Natural killer cell (primary cell): ENCODE data around the gene ZNF74. TPM values are rescaled to one million over a fixed set of nuclear protein-coding genes. Genes with fewer than 3 reads are reported as not detected.
"Not testable (repeated sequence)": the region's sequence is repeated elsewhere in the genome, so short reads cannot be mapped to it uniquely, and the experiment has no call there.

ENCODE experiments used
- ATAC-seq, 3 donors: fragments of 150-1000 bp in 2 of 3; fragments of 200-7000 bp in 1 of 3; cut with Tn5 transposase; 1 replicate in 1 of 3; 2 replicates in 2 of 3; pipeline ENCODE4 v1.10.0; 2021; ENCODE audit warnings: mild to moderate bottlenecking in 2 of 3, moderate library complexity in 2 of 3
- DNase-seq, 2 donors: peaks; one replicate each; pipeline versions ENCODE4 v3.0.0 to v3.0.0-alpha.2; 2013 to 2021; ENCODE audit warnings: mixed read lengths in 1 of 2
- H3K27ac ChIP-seq: one replicate; pipeline ENCODE4 v1.5.1; 2013; ENCODE audit warnings: mild to moderate bottlenecking, low read length
- H3K27me3 ChIP-seq: one replicate; pipeline ENCODE4 v1.6.1; 2013; ENCODE audit warnings: low read length; ENCODE audit not compliant: control insufficient read depth, insufficient read depth
- H3K36me3 ChIP-seq: one replicate; pipeline ENCODE4 v1.6.1; 2013; ENCODE audit warnings: low read length; ENCODE audit not compliant: control insufficient read depth, insufficient read depth
- H3K4me1 ChIP-seq: one replicate; pipeline ENCODE4 v1.6.1; 2013; ENCODE audit warnings: low read length; ENCODE audit not compliant: control insufficient read depth, insufficient read depth
- H3K4me3 ChIP-seq: one replicate; pipeline ENCODE4 v1.5.1; 2013; ENCODE audit warnings: low read length
- H3K9me3 ChIP-seq: one replicate; pipeline ENCODE4 v1.6.1; 2013; ENCODE audit warnings: low read length; ENCODE audit not compliant: control insufficient read depth, insufficient read depth
- H3K27ac Mint-ChIP-seq, 2 donors: one replicate each; pipeline ENCODE4 v1.8.0; 2022; ENCODE audit warnings: mild to moderate bottlenecking in 2 of 2, mixed read lengths in 2 of 2, moderate library complexity in 1 of 2
- H3K27me3 Mint-ChIP-seq, 2 donors: one replicate each; pipeline ENCODE4 v1.8.0; 2022; ENCODE audit warnings: low read depth in 2 of 2, mixed read lengths in 2 of 2
- H3K36me3 Mint-ChIP-seq: one replicate; pipeline ENCODE4 v1.8.0; 2022; ENCODE audit warnings: mixed read lengths
- H3K4me1 Mint-ChIP-seq, 2 donors: one replicate each; pipeline ENCODE4 v1.8.0; 2022; ENCODE audit warnings: mixed read lengths in 2 of 2
- H3K4me3 Mint-ChIP-seq: one replicate; pipeline ENCODE4 v1.8.0; 2022; ENCODE audit warnings: mild to moderate bottlenecking, moderate library complexity, mixed read lengths
- H3K9me3 Mint-ChIP-seq, 2 donors: one replicate each; pipeline ENCODE4 v1.8.0; 2022; ENCODE audit warnings: mixed read lengths in 2 of 2
- CTCF ChIP-seq: fragments of 200-600 bp; IDR thresholded peaks from one replicate; pipeline ENCODE4 v1.8.0; 2022; ENCODE audit warnings: antibody characterized with exemption
- WGBS: methylation state at CpG from one replicate; pipeline ENCODE4 v1.1.7; 2013; ENCODE audit warnings: missing lambda C conversion rate; ENCODE audit not compliant: insufficient coverage; 5-methylcytosine and 5-hydroxymethylcytosine counted together
- intact Hi-C: fragments of 100-400 bp; cut with micrococcal nuclease; formaldehyde crosslinking; loops from one replicate; pipeline ENCODE4 v1.14.2; 2022
- total RNA-seq, 4 donors: library from RNA; stranded (reverse); fragments of 120-200 nt in 1 of 4; gene quantifications; one replicate each; pipeline versions ENCODE4 v1.2.3 to v1.2.4, GENCODE V29; 2013 to 2022

ZNF74 gene
- total RNA-seq, 3 donors from 2014 or later (not counting 1 experiment from before 2014, with no cell fraction given): 7.7 to 18.2 (median 10.4) TPM

- H3K36me3 Mint-ChIP-seq: no peaks in the 10 kb centered on the region
- H3K4me3 ChIP-seq: no peak overlapping the region
- no peaks in the 10 kb centered on the region for H3K36me3 ChIP-seq
- no peaks in the 10 kb centered on the region for H3K27me3 Mint-ChIP-seq
- 92% methylated on average over 9 of the region's 9 CpGs for WGBS
- no peak for ATAC-seq
- intact Hi-C loops: no loop called here
- H3K9me3 Mint-ChIP-seq: no peaks in the 10 kb centered on the region
- H3K4me1 ChIP-seq: peaks cover 7% of the 10 kb centered on the region
- DNase-seq: no peak
- no peaks in the 10 kb centered on the region for H3K9me3 ChIP-seq
- no peaks in the 10 kb centered on the region for H3K27me3 ChIP-seq
- no peak overlapping the region for H3K27ac ChIP-seq
- TF ChIP-seq CTCF: no peak
- no peak overlapping the region for H3K4me3 Mint-ChIP-seq
- H3K27ac Mint-ChIP-seq: no peak overlapping the region
- H3K4me1 Mint-ChIP-seq: no peaks in the 10 kb centered on the region
Observed at GRCh38 chr22:20413217-20414058, 19.5 kb downstream of the ZNF74 start.

GRCh38 chr22:20414059-20414440, 20.1 kb downstream of the ZNF74 start:
- DNase-seq: no peak
- H3K27me3 ChIP-seq: no peaks in the 10 kb centered on the region
- H3K27ac Mint-ChIP-seq: no peak overlapping the region
- H3K27me3 Mint-ChIP-seq: no peaks in the 10 kb centered on the region
- no peaks in the 10 kb centered on the region for H3K36me3 Mint-ChIP-seq
- intact Hi-C loops: no loop called here
- H3K4me3 ChIP-seq: no peak overlapping the region
- 78% methylated on average over 5 of the region's 5 CpGs for WGBS
- peaks cover 8% of the 10 kb centered on the region for H3K4me1 ChIP-seq
- TF ChIP-seq CTCF: no peak
- no peaks in the 10 kb centered on the region for H3K4me1 Mint-ChIP-seq
- no peaks in the 10 kb centered on the region for H3K9me3 Mint-ChIP-seq
- no peaks in the 10 kb centered on the region for H3K36me3 ChIP-seq
- ATAC-seq: no peak
- H3K27ac ChIP-seq: no peak overlapping the region
- no peaks in the 10 kb centered on the region for H3K9me3 ChIP-seq
- H3K4me3 Mint-ChIP-seq: no peak overlapping the region

- H3K27me3 Mint-ChIP-seq: no peaks in the 10 kb centered on the region
- H3K36me3 Mint-ChIP-seq: no peaks in the 10 kb centered on the region
- H3K4me1 Mint-ChIP-seq: no peaks in the 10 kb centered on the region
- H3K27me3 ChIP-seq: no peaks in the 10 kb centered on the region
- no peaks in the 10 kb centered on the region for H3K9me3 Mint-ChIP-seq
- no peak overlapping the region for H3K27ac ChIP-seq
- TF ChIP-seq CTCF: no peak
- H3K4me3 Mint-ChIP-seq: no peak overlapping the region
- DNase-seq (no peak), ATAC-seq (no peak)
- H3K9me3 ChIP-seq: no peaks in the 10 kb centered on the region
- 80% methylated on average over 3 of the region's 3 CpGs for WGBS
- H3K27ac Mint-ChIP-seq: no peak overlapping the region
- H3K36me3 ChIP-seq: no peaks in the 10 kb centered on the region
- no peak overlapping the region for H3K4me3 ChIP-seq
- peaks cover 8% of the 10 kb centered on the region for H3K4me1 ChIP-seq
- intact Hi-C loops: no loop called here
Observed at GRCh38 chr22:20414450-20414849, 20.5 kb downstream of the ZNF74 start.

- H3K4me3 ChIP-seq, H3K36me3 Mint-ChIP-seq, H3K9me3 Mint-ChIP-seq, H3K27me3 Mint-ChIP-seq, H3K4me1 ChIP-seq, H3K9me3 ChIP-seq, H3K27me3 ChIP-seq, H3K4me1 Mint-ChIP-seq, H3K27ac Mint-ChIP-seq, H3K36me3 ChIP-seq, DNase-seq, H3K27ac ChIP-seq, ATAC-seq, H3K4me3 Mint-ChIP-seq: not testable (repeated sequence)
- intact Hi-C loops: loop anchor here (5.0 kb wide), 1 partner anchor 327 kb away; no protein-coding TSS in a partner anchor
- 97% methylated on average over 3 of the region's 3 CpGs for WGBS
Observed at GRCh38 chr22:20415241-20415640, 21.3 kb downstream of the ZNF74 start.

- H3K9me3 Mint-ChIP-seq, H3K4me3 Mint-ChIP-seq, H3K4me3 ChIP-seq, H3K36me3 Mint-ChIP-seq, H3K36me3 ChIP-seq, H3K27ac Mint-ChIP-seq, DNase-seq, ATAC-seq, H3K27ac ChIP-seq, H3K27me3 ChIP-seq, H3K4me1 ChIP-seq, H3K9me3 ChIP-seq, H3K4me1 Mint-ChIP-seq, H3K27me3 Mint-ChIP-seq: not testable (repeated sequence)
- intact Hi-C loops: loop anchor here (5.0 kb wide), 1 partner anchor 327 kb away; no protein-coding TSS in a partner anchor
- 76% methylated on average over 2 of the region's 3 CpGs for WGBS
Observed at GRCh38 chr22:20415699-20416098, 21.7 kb downstream of the ZNF74 start.
